Kidney epithelial cell (primary cell): ENCODE data around the gene TSLP. TPM values are rescaled to one million over a fixed set of nuclear protein-coding genes. Genes with fewer than 3 reads are reported as not detected.

Experiments used
- DNase-seq: peaks from one replicate; pipeline ENCODE4 v3.0.0-alpha.2; 2010; ENCODE audit warnings: low read depth
- H3K27me3 ChIP-seq: 2 replicates; pipeline ENCODE4 v1.6.0; 2011; ENCODE audit warnings: low read length; ENCODE audit not compliant: control insufficient read depth, insufficient read depth
- H3K36me3 ChIP-seq: 2 replicates; pipeline ENCODE4 v1.5.1; 2011; ENCODE audit warnings: low read length; ENCODE audit not compliant: control insufficient read depth, insufficient read depth
- H3K4me3 ChIP-seq: 2 replicates; pipeline ENCODE4 v1.5.1; 2011; ENCODE audit warnings: low read depth, mild to moderate bottlenecking, control low read depth, low read length
- total RNA-seq: library from RNA; depleted of rRNA; stranded (reverse); fragments of >200 nt; gene quantifications from 2 replicates; pipeline ENCODE4 v1.2.3, GENCODE V29; 2015
- TF ChIP-seq, protein P1 (sequence below): IDR thresholded peaks from 2 replicates; pipeline ENCODE4 v1.5.1; 2011; ENCODE audit warnings: mild to moderate bottlenecking, moderate library complexity, low read length, control low read depth, inconsistent platforms; ENCODE audit not compliant: insufficient read depth, poor library complexity, severe bottlenecking

The TSLP gene
- total RNA-seq, 1 donor from 2014 or later = 0.29 TPM

DNA sequence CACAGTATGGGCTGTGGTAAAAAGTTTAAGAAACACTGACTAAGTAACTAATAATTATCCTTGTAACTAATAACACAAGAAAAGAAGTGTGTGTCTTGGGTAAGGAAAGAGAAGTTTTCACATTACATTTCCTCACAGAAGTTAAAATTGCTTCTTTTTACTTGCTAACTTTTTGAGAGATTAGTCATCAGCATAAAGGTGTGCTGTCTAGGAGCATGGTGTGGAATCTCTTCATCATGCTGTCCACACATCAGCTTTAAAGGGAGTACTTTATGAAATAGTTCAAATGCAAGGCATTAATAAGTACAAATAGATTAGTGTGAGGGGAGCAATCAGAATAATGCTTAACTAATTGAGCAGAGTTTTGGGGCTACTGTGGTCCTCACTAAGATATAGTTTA, 50.4 kb downstream of the TSLP start:
- H3K27me3 ChIP-seq = no peaks in the 10 kb centered on the region
- no peak overlapping the region for H3K4me3 ChIP-seq
- no peaks in the 10 kb centered on the region for H3K36me3 ChIP-seq
- TF ChIP-seq, protein P1, sequence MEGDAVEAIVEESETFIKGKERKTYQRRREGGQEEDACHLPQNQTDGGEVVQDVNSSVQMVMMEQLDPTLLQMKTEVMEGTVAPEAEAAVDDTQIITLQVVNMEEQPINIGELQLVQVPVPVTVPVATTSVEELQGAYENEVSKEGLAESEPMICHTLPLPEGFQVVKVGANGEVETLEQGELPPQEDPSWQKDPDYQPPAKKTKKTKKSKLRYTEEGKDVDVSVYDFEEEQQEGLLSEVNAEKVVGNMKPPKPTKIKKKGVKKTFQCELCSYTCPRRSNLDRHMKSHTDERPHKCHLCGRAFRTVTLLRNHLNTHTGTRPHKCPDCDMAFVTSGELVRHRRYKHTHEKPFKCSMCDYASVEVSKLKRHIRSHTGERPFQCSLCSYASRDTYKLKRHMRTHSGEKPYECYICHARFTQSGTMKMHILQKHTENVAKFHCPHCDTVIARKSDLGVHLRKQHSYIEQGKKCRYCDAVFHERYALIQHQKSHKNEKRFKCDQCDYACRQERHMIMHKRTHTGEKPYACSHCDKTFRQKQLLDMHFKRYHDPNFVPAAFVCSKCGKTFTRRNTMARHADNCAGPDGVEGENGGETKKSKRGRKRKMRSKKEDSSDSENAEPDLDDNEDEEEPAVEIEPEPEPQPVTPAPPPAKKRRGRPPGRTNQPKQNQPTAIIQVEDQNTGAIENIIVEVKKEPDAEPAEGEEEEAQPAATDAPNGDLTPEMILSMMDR = no peak
- no peak for DNase-seq

DNA sequence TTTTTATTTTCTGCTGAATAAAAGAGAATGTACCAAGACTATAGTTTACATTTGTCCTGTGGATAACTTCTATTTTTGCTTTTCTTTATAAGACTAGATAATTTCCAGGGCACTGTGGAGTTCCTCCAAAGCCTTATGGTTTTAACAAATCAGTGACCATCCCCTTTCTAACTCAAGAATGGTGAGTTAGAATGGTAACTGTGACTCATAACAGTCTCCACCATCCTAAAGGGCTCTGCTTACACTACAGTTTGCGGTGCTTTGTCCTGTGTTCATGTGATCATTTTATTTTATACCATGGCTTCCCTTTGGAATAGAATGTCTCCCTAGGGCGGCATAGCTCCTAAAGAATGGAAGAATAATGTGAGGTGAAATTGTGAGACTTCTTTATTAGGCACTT, 50.9 kb downstream of the TSLP start:
- no peak for DNase-seq
- Histone ChIP-seq H3K27me3 (no peaks in the 10 kb centered on the region), H3K4me3 (no peak overlapping the region), H3K36me3 (no peaks in the 10 kb centered on the region)
- TF ChIP-seq, protein P1 = no peak

DNA sequence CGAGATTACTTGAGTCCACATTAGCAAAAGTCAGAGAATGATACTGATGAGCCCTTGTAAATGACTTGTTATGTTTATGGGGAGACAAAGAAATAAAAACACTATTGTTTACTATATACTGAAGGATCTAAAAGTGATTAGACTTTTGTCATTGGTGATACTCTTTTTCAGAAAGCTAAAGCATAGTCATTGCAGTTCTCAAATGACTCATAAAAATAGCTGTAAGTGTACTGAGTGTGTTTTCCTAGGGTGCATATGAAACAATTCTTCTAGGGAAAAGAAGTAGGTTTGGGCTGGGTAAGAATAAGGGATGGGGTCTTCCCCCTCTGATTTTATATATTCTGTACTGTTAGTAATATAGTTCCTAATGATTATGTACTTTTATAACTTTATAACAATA, 53.3 kb downstream of the TSLP start:
- TF ChIP-seq, protein P1 = no peak
- no peaks in the 10 kb centered on the region for H3K27me3 ChIP-seq
- no peaks in the 10 kb centered on the region for H3K36me3 ChIP-seq
- no peak for DNase-seq
- no peak overlapping the region for H3K4me3 ChIP-seq

DNA sequence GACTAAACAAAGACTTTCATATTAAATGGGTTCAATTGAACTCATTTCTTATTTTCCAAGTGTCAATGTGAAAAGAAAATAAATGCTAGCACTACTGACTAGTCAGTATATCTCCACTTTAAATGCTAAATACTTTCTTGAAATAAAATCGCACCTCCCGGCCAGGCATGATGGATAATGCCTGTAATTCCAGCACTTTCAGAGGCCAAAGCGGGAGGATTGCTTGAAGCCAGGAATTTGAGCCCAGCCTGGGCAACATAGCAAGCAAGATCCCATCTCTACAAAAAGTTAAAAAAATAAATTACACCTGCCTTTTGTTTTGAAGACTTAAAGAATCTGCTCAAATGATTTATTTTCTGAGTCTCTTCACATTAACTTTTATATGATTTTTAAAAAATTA, 55.4 kb downstream of the TSLP start:
- Histone ChIP-seq H3K4me3 (no peak overlapping the region), H3K27me3 (no peaks in the 10 kb centered on the region), H3K36me3 (no peaks in the 10 kb centered on the region)
- DNase-seq = no peak
- TF ChIP-seq, protein P1 = no peak

Other genes starting within 250 kb of the TSLP start
- gene WDR36, start 20.6 kb downstream of the TSLP start, total RNA-seq = 35.7 and 36.7 TPM in 2 replicates
- 0.62 and 0.75 TPM in 2 replicates for gene CAMK4, start 152.7 kb downstream of the TSLP start, total RNA-seq